ENCODE results near the gene BMP3. TPM values are rescaled to one million over a fixed set of nuclear protein-coding genes. Genes with fewer than 3 reads are reported as not detected.

The BMP3 gene
- total RNA-seq, 1 experiment from 2014 or later = not detected

GRCh38 chr4:81019006-81019405, 11.5 kb upstream of the BMP3 start:
- no peaks in the 10 kb centered on the region for H3K9me2 ChIP-seq (replicated peaks; ENCODE audit: insufficient read depth, low read length)
- H3K4me2 ChIP-seq (ENCODE audit: low read depth, low read length, poor library complexity, severe bottlenecking) = no peak overlapping the region
- H3K9ac ChIP-seq (ENCODE audit: low read length) = no peak overlapping the region
- H3K4me1 ChIP-seq (ENCODE audit: low read length) = no peaks in the 10 kb centered on the region
- H2AFZ ChIP-seq (ENCODE audit: low read length) = no peak overlapping the region
- H3K79me2 ChIP-seq (ENCODE audit: low read length) = no peaks in the 10 kb centered on the region
- H3K27ac ChIP-seq (ENCODE audit: low read length) = no peak overlapping the region
- H3K27me3 ChIP-seq (ENCODE audit: low read length) = no peaks in the 10 kb centered on the region
- no peaks in the 10 kb centered on the region for H4K20me1 ChIP-seq (ENCODE audit: insufficient read depth, low read depth, low read length)
- DNase-seq = no peak
- no peaks in the 10 kb centered on the region for H3K36me3 ChIP-seq (ENCODE audit: insufficient read depth, low read length)
- no peaks in the 10 kb centered on the region for H3K9me3 ChIP-seq (ENCODE audit: low read length)
- no peak overlapping the region for H3K4me3 ChIP-seq (ENCODE audit: low read length)

GRCh38 chr4:81021142-81021944, 9.2 kb upstream of the BMP3 start:
- no peaks in the 10 kb centered on the region for H3K9me2 ChIP-seq (replicated peaks; ENCODE audit: insufficient read depth, low read length)
- H3K4me3 ChIP-seq (ENCODE audit: low read length) = no peak overlapping the region
- H3K79me2 ChIP-seq (ENCODE audit: low read length) = no peaks in the 10 kb centered on the region
- H3K27ac ChIP-seq (ENCODE audit: low read length) = no peak overlapping the region
- no peaks in the 10 kb centered on the region for H3K36me3 ChIP-seq (ENCODE audit: insufficient read depth, low read length)
- H3K27me3 ChIP-seq (ENCODE audit: low read length) = no peaks in the 10 kb centered on the region
- H2AFZ ChIP-seq (ENCODE audit: low read length) = no peak overlapping the region
- H4K20me1 ChIP-seq (ENCODE audit: insufficient read depth, low read depth, low read length) = no peaks in the 10 kb centered on the region
- no peaks in the 10 kb centered on the region for H3K4me1 ChIP-seq (ENCODE audit: low read length)
- DNase-seq = no peak
- no peaks in the 10 kb centered on the region for H3K9me3 ChIP-seq (ENCODE audit: low read length)
- no peak overlapping the region for H3K4me2 ChIP-seq (ENCODE audit: low read depth, low read length, poor library complexity, severe bottlenecking)
- no peak overlapping the region for H3K9ac ChIP-seq (ENCODE audit: low read length)

DNA sequence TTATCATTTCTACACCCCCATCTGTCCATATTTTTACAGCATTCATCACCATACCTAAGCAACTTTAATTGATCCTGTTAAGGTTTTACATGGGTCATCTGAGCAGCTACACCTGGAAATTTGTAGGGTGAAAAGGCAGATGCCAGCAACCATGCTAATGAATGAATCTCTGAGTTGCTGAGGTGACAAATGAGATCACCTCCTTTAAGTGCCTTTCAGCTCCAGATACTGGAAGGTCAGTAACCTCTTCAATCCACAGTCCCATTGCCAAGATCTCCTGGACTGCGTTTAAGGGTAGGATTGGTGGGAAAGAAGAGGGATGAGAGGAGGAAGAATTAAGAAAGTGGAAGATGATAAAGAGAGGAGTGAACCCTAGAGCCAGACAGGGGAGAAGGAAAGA, 8.5 kb upstream of the BMP3 start:
- no peak overlapping the region for H3K27ac ChIP-seq (ENCODE audit: low read length)
- H3K4me3 ChIP-seq (ENCODE audit: low read length) = no peak overlapping the region
- no peaks in the 10 kb centered on the region for H3K79me2 ChIP-seq (ENCODE audit: low read length)
- H3K4me1 ChIP-seq (ENCODE audit: low read length) = no peaks in the 10 kb centered on the region
- no peaks in the 10 kb centered on the region for H3K9me2 ChIP-seq (replicated peaks; ENCODE audit: insufficient read depth, low read length)
- H3K9me3 ChIP-seq (ENCODE audit: low read length) = no peaks in the 10 kb centered on the region
- no peaks in the 10 kb centered on the region for H3K27me3 ChIP-seq (ENCODE audit: low read length)
- H3K36me3 ChIP-seq (ENCODE audit: insufficient read depth, low read length) = no peaks in the 10 kb centered on the region
- DNase-seq = no peak
- no peak overlapping the region for H3K9ac ChIP-seq (ENCODE audit: low read length)
- H4K20me1 ChIP-seq (ENCODE audit: insufficient read depth, low read depth, low read length) = no peaks in the 10 kb centered on the region
- no peak overlapping the region for H3K4me2 ChIP-seq (ENCODE audit: low read depth, low read length, poor library complexity, severe bottlenecking)
- H2AFZ ChIP-seq (ENCODE audit: low read length) = no peak overlapping the region

DNA sequence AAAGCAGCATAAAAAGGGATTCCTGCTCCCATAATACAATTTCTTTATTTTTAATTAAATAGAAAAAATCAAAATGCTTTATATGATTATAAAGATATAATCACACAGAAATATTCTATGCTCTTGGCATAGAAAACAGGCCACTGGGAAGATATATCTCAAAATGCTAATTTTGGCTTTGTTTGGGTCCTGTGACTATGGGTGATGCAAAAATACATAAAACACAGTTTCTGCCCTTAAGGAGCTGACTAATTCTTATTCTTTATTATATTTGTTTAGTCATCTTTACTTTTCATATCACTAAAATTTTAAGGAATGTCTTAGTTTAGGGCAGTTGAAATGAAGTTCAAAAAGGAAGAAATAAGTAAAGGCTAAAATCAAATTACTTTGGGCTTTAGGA, 7.0 kb upstream of the BMP3 start:
- no peak for DNase-seq
- Histone ChIP-seq H3K79me2 (ENCODE audit: low read length) (no peaks in the 10 kb centered on the region), H3K27me3 (ENCODE audit: low read length) (no peaks in the 10 kb centered on the region), H2AFZ (ENCODE audit: low read length) (no peak overlapping the region), H3K4me1 (ENCODE audit: low read length) (no peaks in the 10 kb centered on the region), H3K9ac (ENCODE audit: low read length) (no peak overlapping the region), H3K9me3 (ENCODE audit: low read length) (no peaks in the 10 kb centered on the region), H3K4me3 (ENCODE audit: low read length) (no peak overlapping the region), H3K4me2 (ENCODE audit: low read depth, low read length, poor library complexity, severe bottlenecking) (no peak overlapping the region), H3K27ac (ENCODE audit: low read length) (no peak overlapping the region), H3K9me2 (replicated peaks; ENCODE audit: insufficient read depth, low read length) (no peaks in the 10 kb centered on the region), H3K36me3 (ENCODE audit: insufficient read depth, low read length) (no peaks in the 10 kb centered on the region), H4K20me1 (ENCODE audit: insufficient read depth, low read depth, low read length) (no peaks in the 10 kb centered on the region)

DNA sequence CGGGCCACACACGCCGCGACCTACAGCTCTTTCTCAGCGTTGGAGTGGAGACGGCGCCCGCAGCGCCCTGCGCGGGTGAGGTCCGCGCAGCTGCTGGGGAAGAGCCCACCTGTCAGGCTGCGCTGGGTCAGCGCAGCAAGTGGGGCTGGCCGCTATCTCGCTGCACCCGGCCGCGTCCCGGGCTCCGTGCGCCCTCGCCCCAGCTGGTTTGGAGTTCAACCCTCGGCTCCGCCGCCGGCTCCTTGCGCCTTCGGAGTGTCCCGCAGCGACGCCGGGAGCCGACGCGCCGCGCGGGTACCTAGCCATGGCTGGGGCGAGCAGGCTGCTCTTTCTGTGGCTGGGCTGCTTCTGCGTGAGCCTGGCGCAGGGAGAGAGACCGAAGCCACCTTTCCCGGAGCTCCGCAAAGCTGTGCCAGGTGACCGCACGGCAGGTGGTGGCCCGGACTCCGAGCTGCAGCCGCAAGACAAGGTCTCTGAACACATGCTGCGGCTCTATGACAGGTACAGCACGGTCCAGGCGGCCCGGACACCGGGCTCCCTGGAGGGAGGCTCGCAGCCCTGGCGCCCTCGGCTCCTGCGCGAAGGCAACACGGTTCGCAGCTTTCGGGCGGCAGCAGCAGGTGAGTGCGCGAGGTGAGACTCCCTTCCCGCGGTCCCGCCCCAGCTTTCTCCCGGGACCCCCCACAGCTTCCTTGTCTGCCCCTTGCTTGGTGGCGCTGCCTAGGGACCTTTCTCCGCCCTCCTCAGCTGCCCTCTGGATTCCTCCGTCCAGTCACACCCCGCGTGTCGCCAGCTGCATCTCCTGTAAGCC, 678 bp downstream of the BMP3 start:
- no peaks in the 10 kb centered on the region for H3K9me2 ChIP-seq (replicated peaks; ENCODE audit: insufficient read depth, low read length)
- H3K79me2 ChIP-seq (ENCODE audit: low read length) = no peaks in the 10 kb centered on the region
- H2AFZ ChIP-seq (ENCODE audit: low read length) = no peak overlapping the region
- H3K4me1 ChIP-seq (ENCODE audit: low read length) = no peaks in the 10 kb centered on the region
- H3K9ac ChIP-seq (ENCODE audit: low read length) = no peak overlapping the region
- H3K4me2 ChIP-seq (ENCODE audit: low read depth, low read length, poor library complexity, severe bottlenecking) = no peak overlapping the region
- H3K9me3 ChIP-seq (ENCODE audit: low read length) = no peaks in the 10 kb centered on the region
- no peaks in the 10 kb centered on the region for H3K27me3 ChIP-seq (ENCODE audit: low read length)
- H4K20me1 ChIP-seq (ENCODE audit: insufficient read depth, low read depth, low read length) = no peaks in the 10 kb centered on the region
- no peaks in the 10 kb centered on the region for H3K36me3 ChIP-seq (ENCODE audit: insufficient read depth, low read length)
- H3K27ac ChIP-seq (ENCODE audit: low read length) = no peak overlapping the region
- no peak overlapping the region for H3K4me3 ChIP-seq (ENCODE audit: low read length)
- DNase-seq = no peak

- Histone ChIP-seq H3K79me2 (ENCODE audit: low read length) (no peaks in the 10 kb centered on the region), H3K4me3 (ENCODE audit: low read length) (no peak overlapping the region), H3K4me2 (ENCODE audit: low read depth, low read length, poor library complexity, severe bottlenecking) (no peak overlapping the region), H2AFZ (ENCODE audit: low read length) (no peak overlapping the region), H3K4me1 (ENCODE audit: low read length) (no peaks in the 10 kb centered on the region), H3K27me3 (ENCODE audit: low read length) (no peaks in the 10 kb centered on the region), H4K20me1 (ENCODE audit: insufficient read depth, low read depth, low read length) (no peaks in the 10 kb centered on the region), H3K27ac (ENCODE audit: low read length) (no peak overlapping the region), H3K9me2 (replicated peaks; ENCODE audit: insufficient read depth, low read length) (no peaks in the 10 kb centered on the region), H3K9me3 (ENCODE audit: low read length) (no peaks in the 10 kb centered on the region), H3K9ac (ENCODE audit: low read length) (no peak overlapping the region), H3K36me3 (ENCODE audit: insufficient read depth, low read length) (no peaks in the 10 kb centered on the region)
- DNase-seq = no peak
These were observed 1.5 kb downstream of the BMP3 start for GRCh38 chr4:81031796-81032551.

DNA sequence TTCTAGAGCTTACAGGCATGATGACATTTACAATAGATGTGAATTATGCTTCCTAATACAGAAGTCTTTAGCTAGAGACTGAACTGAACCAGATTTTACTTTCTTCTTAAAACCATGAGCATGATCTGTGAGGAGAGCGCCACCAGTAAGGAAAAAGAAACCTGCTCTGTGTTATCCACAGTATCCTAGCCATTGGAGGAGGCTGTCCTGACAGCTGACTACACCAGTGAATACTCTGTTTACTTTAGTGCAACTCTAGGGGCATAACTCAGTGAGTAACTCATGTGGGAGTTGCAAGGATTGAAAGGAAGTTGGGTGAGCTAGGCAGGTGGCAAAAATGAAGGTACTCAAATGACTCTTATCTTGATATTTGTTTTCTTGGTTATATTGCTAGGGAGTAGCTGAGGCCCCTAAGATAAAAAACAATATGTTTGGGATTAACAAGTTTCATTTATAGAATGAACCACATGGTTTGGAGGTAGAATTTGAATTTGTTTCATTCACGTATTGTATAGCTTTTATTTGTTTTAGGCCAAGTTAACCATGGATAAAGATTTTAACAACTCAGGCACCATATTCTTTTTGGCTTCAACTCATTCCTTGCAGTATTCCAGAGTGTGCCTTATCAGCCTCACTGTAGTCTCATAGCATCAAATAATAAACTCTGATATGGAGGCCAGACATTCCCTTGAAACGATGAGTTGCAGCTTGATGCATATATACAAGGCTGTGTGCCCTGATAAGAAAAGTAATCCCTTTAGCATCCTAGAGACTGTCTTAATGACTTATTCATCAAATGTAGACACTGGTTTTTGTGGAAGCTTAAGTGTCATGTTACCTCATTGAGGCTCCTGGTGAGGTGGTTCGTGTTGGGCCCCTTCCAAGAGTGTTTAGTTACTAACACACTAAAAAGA, 2.5 kb downstream of the BMP3 start:
- DNase-seq = no peak
- Histone ChIP-seq H3K9me3 (ENCODE audit: low read length) (no peaks in the 10 kb centered on the region), H3K9me2 (replicated peaks; ENCODE audit: insufficient read depth, low read length) (no peaks in the 10 kb centered on the region), H3K4me1 (ENCODE audit: low read length) (no peaks in the 10 kb centered on the region), H4K20me1 (ENCODE audit: insufficient read depth, low read depth, low read length) (no peaks in the 10 kb centered on the region), H2AFZ (ENCODE audit: low read length) (no peak overlapping the region), H3K79me2 (ENCODE audit: low read length) (no peaks in the 10 kb centered on the region), H3K4me3 (ENCODE audit: low read length) (no peak overlapping the region), H3K9ac (ENCODE audit: low read length) (no peak overlapping the region), H3K27ac (ENCODE audit: low read length) (no peak overlapping the region), H3K4me2 (ENCODE audit: low read depth, low read length, poor library complexity, severe bottlenecking) (no peak overlapping the region), H3K36me3 (ENCODE audit: insufficient read depth, low read length) (no peaks in the 10 kb centered on the region), H3K27me3 (ENCODE audit: low read length) (no peaks in the 10 kb centered on the region)
